Activated CD4-positive, alpha-beta T cell treated with anti-CD3 and anti-CD28 coated beads, Interleukin-2, amount 50 U/mL, for 16 hours (primary cell): ENCODE data around the gene REST.
A peak's percentile ranks its signal among the peaks of the same experiment; 100 is the strongest.

ENCODE experiments used
- DNase-seq: peaks from one replicate; pipeline ENCODE4 v3.0.0-alpha.2; 2020

The REST gene

DNA sequence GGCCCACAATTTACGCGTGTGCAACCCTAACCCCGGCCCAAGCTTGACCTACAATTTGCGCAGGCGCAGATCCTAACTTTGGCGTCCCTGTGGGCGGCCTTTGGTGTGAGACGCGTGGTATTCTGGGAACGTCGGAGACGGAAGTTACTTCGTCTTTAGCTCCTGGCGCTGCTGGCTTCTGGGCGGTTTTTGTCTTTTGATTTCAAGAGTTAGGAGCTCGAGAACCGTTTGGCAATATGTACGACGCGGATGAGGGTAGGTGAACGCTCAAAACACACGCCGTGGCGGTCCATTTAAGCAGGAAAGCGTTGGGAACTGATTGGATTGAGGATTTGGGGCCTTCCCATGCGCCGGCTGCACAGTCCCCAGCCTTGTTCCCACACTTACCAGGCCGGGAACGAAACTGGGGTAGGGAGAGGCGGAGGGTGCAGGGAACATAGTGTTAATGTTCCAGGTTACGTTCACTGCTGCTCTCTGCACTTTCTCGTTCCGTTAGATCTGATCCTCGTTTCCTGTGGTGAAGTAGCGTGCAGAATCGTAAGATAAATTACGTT is 71.1 kb downstream of the REST start, which contains the start of gene POLR2B:
Gene POLR2B (plus strand): TSS at position 147 of the 554 bp plus-strand sequence. CDS start 90 bp downstream, at position 237.
- DNase-seq: peak; percentile 97

DNA sequence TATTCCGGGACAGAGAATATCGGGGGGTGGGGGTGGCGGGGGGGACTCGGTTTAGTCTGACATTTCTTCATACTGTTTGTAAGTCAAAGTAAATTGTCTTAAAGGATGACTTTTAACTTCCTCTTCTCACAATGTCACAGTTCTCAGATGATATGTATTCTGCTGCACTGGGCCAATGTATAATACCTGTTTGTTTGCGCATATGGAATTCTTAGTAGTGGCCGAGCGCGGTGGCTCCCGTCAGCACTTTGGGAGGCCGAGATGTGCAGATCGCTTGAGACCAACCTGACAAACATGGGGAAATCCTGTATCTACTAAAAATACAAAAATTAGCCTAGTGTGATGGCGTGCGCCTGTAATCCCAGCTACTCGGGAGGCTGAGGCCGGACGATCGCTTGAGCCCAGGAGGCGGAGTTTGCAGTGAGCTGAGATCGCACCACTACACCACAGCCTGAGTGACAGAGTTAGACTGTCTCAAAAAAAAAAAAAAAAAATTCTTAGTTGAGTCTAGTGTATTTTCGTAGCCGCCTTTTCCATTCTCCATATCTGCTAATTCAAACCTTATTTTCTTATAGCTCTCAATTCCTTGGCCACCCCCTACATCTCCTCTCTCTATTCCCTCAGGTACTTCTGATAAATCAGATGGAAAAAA is 71.8 kb downstream of the REST start:
- peak; percentile 75 for DNase-seq

DNA sequence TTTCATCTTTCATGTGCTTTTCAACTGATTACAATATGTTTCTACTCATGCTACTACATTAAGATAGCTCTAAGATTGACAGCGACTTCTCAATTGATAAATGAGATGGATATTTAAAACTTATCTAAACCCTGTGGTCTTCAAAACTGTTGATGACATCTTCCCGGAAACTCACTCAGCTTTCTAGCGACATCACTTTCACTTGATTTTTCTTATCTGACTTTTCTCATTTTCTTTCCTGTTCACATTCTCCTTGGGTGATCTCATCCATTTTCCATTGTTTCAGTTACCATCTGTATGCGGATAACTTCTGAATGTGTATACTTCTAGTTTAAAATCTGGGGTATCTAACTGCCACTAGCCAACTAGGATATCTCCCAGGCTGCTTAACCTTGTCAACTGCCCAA is 74.1 kb downstream of the REST start:
- DNase-seq: peak; percentile 34

DNA sequence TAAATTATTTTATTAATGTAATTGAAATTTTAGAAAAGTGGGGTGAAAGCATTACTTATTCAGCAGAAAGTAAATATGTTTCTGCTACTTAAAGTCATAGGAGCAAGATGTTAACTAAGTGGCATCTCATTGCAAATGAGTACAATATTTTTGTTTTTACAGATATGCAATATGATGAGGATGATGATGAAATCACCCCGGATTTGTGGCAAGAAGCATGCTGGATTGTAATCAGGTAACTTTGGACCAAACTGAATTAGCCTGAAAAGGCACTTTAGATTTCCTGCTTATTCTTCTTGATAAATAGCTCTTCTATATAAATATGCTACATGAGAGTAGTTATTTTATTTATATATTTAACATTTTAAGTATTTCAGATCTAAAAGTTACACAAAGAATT is 78.5 kb downstream of the REST start:
- DNase-seq: no peak

DNA sequence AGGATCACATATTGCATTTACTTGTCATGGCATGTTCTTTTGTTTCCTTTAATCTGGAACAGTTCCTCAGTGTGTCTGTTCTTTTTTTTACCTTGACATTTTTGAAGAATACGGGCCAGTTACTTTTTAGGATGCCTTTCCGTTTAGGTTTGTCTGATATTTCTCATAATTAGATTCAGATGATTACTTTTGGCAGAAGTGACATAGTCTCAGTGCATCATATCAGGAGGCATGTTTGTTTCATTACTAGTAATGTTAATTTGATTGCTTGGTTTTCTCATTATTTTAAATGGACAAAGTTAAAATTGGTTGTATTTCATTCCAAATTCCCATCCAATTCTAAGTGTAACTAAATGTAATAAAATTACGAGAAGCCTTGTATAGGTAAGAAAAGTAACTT is 79.3 kb downstream of the REST start:
- no peak for DNase-seq

DNA sequence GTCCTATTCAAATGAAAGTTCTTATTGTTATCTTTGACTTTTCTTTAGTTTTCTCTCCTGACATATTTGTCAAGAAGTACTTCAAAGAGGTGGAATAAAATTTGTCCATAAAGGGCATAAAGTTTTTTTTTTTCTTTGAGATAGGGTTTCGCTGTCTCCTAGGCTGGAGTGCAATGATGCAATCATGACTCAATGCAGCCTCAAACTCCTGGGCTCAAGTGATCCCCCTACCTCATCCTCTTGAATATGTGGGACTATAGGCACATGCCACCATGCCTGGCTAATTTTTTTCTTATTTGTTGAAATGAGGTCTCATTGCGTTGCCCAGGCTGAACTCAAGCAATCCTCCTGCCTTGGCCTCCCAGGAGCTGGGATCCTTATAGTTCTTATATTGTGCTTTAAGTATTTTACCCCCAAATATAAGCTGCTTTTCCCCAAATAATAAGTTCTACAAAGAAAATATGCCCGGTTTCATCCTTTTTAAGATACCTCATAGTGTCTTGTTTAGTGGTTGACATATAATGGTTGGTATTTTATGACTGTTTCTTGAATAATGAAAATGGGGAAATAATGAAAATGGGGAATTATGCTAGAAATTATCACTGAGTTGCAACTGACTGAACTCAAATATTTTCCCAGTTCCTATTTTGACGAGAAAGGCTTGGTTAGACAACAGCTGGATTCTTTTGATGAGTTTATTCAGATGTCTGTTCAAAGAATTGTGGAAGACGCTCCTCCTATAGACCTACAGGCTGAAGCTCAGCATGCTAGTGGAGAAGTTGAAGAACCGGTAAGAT is 82.6 kb downstream of the REST start:
- no peak for DNase-seq

DNA sequence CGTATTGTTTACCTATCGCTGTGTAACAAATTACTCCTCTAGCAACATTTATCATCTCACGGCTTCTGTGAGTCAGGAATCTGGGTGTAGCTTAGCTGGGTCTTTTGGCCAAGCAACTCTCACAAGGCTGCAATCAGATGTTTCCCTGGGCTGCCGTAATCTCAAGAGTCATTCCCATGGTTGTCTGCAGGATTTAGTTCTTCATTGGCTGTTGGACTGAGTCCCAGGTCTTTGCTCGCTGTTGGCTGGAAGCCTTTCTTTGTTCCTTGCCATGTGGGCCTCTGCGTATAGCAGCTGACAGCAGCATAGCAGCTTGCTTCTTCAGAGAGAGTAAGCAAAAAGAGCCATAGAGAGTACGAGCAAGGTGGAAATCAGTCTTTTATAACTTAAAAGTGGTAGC is 87.8 kb downstream of the REST start:
- no peak for DNase-seq

DNA sequence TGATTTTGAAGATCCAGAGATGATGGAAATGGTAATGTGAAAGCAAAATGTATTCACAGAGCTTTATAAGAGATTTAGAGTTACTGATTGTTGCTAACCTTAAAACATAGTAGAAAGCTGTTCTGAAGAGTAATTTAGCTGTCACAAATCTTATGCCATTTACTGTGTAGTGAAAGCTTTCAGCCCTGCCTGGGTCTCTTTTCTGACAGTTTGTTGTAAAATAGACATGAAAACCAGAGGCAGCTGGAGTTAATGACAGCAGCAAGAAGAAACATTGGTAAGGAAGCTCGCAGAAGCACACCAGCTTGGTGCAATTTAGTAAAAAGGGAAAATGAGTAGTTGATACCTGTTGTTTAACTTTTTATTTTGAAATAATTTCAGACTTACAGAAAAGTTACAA is 92.1 kb downstream of the REST start:
- DNase-seq: no peak

DNA sequence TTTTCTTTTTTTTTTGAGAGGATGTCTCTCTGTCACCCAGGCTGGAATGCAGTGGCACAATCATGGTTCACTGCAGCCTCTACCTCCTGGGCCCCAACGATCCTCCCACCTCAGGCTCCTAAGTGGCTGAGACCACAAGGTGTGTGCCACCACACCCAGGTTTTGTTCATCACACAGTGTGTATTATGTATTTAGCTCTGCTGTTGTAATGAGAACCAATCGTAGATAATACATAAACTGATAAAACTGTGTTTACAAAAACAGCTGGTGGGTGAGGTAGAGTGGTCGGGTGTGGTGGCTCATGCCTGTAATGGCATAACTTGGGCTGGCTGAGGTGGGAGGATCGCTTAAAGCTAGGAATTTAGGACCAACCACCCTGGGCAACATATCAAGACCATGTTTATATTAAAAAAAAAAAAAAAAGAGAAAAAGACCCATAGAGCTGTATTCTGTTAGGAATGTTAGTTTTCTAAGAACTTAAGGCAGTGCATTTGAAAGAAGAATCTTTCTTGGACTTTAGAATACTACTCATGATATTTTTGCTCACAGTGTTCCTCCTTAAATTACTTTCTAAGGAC is 105.9 kb downstream of the REST start:
- DNase-seq: no peak
